Fibroblast of villous mesenchyme (primary cell): ENCODE results near the gene MCM7. TPM values are rescaled to one million over a fixed set of nuclear protein-coding genes. Genes with fewer than 3 reads are reported as not detected.
A peak's percentile ranks its signal among the peaks of the same experiment; 100 is the strongest.

Experiments used
- DNase-seq: peaks from one replicate; pipeline ENCODE4 v3.0.0-alpha.2; 2010; ENCODE audit warnings: low read depth
- H3K4me3 ChIP-seq: 2 replicates; pipeline ENCODE4 v1.5.1; 2011; ENCODE audit warnings: low read depth, mild to moderate bottlenecking, low read length
- CTCF ChIP-seq: IDR thresholded peaks from 2 replicates; pipeline ENCODE4 v1.5.1; 2012; ENCODE audit warnings: low read depth, mild to moderate bottlenecking, low read length; ENCODE audit not compliant: insufficient read depth
- total RNA-seq: library from RNA; depleted of rRNA; stranded (reverse); fragments of >200 nt; gene quantifications from 2 replicates; pipeline ENCODE4 v1.2.3, GENCODE V29; 2012

MCM7 gene
- total RNA-seq, 1 donor, result 77.7 TPM

- TF ChIP-seq CTCF, result no peak
- H3K4me3 ChIP-seq, result no peak overlapping the region
- no peak for DNase-seq
These were observed 5.9 kb downstream of the MCM7 start for GRCh38 chr7:100095289-100095688.

DNA sequence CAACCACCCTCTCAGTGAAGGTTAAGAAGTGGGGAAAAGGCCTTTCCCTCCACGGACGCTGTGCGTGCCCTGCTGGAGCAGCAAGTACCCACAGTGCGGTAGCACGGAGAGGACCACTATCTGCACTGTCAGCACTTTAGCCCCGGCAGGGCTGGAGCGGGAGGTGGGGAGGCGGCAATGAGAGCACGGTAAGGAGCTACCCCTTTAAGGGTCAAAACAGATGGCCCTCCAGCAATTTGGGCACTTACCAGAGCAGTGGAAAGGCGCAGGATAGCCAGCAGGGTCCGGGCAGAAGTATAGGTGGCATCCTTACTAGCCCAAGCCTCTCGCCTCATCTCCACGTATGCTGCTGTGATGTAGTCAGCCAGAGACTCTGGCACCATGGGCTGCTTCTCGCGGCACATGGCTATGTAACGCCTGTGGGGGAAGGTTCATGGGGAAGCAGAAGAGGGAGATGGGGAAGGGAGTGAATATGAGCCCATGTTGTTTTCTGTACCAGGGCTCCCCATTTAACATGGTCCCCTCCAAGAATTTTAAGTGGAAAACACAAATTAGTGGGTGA, 7.2 kb downstream of the MCM7 start:
- no peak for TF ChIP-seq CTCF
- DNase-seq, result no peak
- no peak overlapping the region for H3K4me3 ChIP-seq

GRCh38 chr7:100093498-100093897, 7.7 kb downstream of the MCM7 start:
- no peak for DNase-seq
- no peak for TF ChIP-seq CTCF
- no peak overlapping the region for H3K4me3 ChIP-seq

DNA sequence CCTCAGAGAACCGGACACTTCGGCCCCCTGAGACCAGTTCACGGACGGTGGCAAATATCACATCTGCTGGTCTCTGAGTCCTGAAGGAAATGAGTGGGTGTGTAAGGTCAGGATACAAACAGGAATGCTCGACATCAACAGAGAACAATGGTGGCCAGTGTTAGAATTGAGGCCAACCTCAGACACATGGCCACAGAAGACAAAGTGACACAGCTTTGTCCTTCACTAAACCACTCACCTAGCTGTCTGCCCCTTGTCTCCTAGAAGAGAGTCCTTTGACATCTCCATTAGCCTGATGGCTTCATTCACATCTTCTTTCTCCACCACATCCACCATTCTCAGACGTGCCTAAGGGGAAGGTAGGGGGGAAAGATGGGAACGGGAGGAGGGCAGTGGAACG, 8.1 kb downstream of the MCM7 start:
- TF ChIP-seq CTCF, result no peak
- H3K4me3 ChIP-seq, result no peak overlapping the region
- no peak for DNase-seq

- no peak for DNase-seq
- no peak overlapping the region for H3K4me3 ChIP-seq
- no peak for TF ChIP-seq CTCF
These were observed 9.6 kb downstream of the MCM7 start for GRCh38 chr7:100091411-100092181.

GRCh38 chr7:100090527-100091410, 10.4 kb downstream of the MCM7 start:
- no peak for TF ChIP-seq CTCF
- peak overlapping the region; percentile 2 for H3K4me3 ChIP-seq
- DNase-seq, result no peak
